Calu3 (cell line): ENCODE measurements around the gene LDLR. TPM values are rescaled to one million over a fixed set of nuclear protein-coding genes. Genes with fewer than 3 reads are reported as not detected.
"Not testable (repeated sequence)": the region's sequence is repeated elsewhere in the genome, so short reads cannot be mapped to it uniquely, and the experiment has no call there.

Experiments used
- BruUV-seq: library from RNA; stranded (reverse); fragments of 400-500 nt; replicated peaks from 2 replicates; lab custom pipeline; 2021; lab: Mats Ljungman, UMichigan
- CTCF ChIA-PET: fragments of 300-600 bp; sonication (Branson Sonifier 250); formaldehyde crosslinking; loops from one replicate; lab custom pipeline; 2022; ENCODE audit warnings: antibody characterized with exemption; lab: Charles Lee
- DNase-seq: peaks from one replicate; pipeline ENCODE4 v3.0.0; 2022
- H3K27ac Mint-ChIP-seq: one replicate; pipeline ENCODE4 v1.8.0; 2022; ENCODE audit warnings: mixed read lengths; ENCODE audit not compliant: unreplicated experiment
- H3K27me3 Mint-ChIP-seq: one replicate; pipeline ENCODE4 v1.8.0; 2022; ENCODE audit warnings: mixed read lengths; ENCODE audit not compliant: unreplicated experiment
- H3K36me3 Mint-ChIP-seq: one replicate; pipeline ENCODE4 v1.8.0; 2022; ENCODE audit warnings: mild to moderate bottlenecking, moderate library complexity, mixed read lengths; ENCODE audit not compliant: insufficient read depth, unreplicated experiment
- H3K4me1 Mint-ChIP-seq: one replicate; pipeline ENCODE4 v1.8.0; 2022; ENCODE audit warnings: mild to moderate bottlenecking, low read depth, mixed read lengths; ENCODE audit not compliant: unreplicated experiment
- H3K4me3 Mint-ChIP-seq: one replicate; pipeline ENCODE4 v1.8.0; 2022; ENCODE audit warnings: mild to moderate bottlenecking, low read depth, moderate library complexity, mixed read lengths; ENCODE audit not compliant: unreplicated experiment
- H3K9me3 Mint-ChIP-seq: one replicate; pipeline ENCODE4 v1.8.0; 2022; ENCODE audit warnings: low read depth, mixed read lengths; ENCODE audit not compliant: unreplicated experiment
- intact Hi-C: fragments of 100-400 bp; cut with micrococcal nuclease; formaldehyde crosslinking; loops from one replicate; pipeline ENCODE4 v1.10.0; 2022; ENCODE audit not compliant: unreplicated experiment
- total RNA-seq: library from RNA; stranded (reverse); gene quantifications from 2 replicates; pipeline ENCODE4 v1.2.3, GENCODE V29; 2022
- TF ChIP-seq, protein P1 (sequence below): fragments of 200-600 bp; IDR thresholded peaks from one replicate; pipeline ENCODE4 v1.8.0; 2022; ENCODE audit warnings: antibody characterized with exemption; ENCODE audit not compliant: unreplicated experiment

Gene LDLR
- total RNA-seq, 1 experiment from 2014 or later = 289 TPM

DNA sequence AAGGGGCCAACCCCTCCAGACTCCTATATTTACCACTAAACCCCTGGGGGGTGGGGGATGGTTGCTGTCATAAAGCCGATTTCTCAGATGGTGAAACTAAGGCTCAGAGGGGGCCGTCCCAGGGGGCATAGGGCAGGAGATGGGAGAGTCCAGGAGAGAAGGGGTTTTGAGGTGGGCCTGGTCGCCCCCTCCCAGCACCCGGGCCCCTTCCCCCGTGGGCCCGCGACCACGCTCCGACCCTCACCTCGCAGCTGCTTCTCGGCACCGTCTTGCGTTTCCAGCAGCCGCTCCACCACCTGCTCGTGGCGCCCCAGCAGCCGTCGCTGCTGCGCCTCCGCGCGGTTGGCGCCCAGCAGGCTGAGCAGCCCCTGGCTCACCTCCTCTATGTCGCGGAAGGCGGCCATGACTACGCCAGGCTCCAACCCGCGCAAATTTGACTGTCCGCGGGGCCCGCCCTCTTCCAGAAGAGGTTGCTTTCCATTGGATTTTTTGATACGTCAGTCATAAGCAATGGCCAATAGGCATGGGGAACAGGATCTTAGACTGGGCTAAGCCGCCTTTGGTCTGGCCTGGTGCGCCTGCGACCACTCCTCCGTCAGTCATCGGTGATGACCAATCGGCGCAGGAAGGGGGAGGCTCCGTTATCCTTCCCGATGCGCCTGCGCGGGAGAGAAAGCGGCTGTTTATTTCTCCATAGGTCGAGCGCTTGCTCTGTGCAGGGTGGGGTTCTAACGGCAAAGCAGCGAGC, 66.3 kb downstream of the LDLR start, which contains the start of gene SPC24:
Gene SPC24 (minus strand): TSS at position 410 of the 748 bp plus-strand sequence. CDS start 6 bp downstream, at position 404.
- Mint-ChIP-seq H3K4me3 (peak within 1 kb of the TSS; percentile 79), H3K36me3 (peaks cover 18% of the 10 kb centered on the region), H3K4me1 (peaks cover 16% of the 10 kb centered on the region), H3K9me3 (no peaks in the 10 kb centered on the region), H3K27ac (peak within 1 kb of the TSS; percentile 74), H3K27me3 (no peaks in the 10 kb centered on the region)
- intact Hi-C loops = no loop called here
- DNase-seq = peak; percentile 92
- TF ChIP-seq, protein P1, sequence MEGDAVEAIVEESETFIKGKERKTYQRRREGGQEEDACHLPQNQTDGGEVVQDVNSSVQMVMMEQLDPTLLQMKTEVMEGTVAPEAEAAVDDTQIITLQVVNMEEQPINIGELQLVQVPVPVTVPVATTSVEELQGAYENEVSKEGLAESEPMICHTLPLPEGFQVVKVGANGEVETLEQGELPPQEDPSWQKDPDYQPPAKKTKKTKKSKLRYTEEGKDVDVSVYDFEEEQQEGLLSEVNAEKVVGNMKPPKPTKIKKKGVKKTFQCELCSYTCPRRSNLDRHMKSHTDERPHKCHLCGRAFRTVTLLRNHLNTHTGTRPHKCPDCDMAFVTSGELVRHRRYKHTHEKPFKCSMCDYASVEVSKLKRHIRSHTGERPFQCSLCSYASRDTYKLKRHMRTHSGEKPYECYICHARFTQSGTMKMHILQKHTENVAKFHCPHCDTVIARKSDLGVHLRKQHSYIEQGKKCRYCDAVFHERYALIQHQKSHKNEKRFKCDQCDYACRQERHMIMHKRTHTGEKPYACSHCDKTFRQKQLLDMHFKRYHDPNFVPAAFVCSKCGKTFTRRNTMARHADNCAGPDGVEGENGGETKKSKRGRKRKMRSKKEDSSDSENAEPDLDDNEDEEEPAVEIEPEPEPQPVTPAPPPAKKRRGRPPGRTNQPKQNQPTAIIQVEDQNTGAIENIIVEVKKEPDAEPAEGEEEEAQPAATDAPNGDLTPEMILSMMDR = no peak
- no TSS peak for BruUV-seq
- CTCF ChIA-PET = interaction anchor here (0.8 kb wide), 1 partner anchor 12 kb away, joined by 3 read pairs; no protein-coding TSS in a partner anchor

DNA sequence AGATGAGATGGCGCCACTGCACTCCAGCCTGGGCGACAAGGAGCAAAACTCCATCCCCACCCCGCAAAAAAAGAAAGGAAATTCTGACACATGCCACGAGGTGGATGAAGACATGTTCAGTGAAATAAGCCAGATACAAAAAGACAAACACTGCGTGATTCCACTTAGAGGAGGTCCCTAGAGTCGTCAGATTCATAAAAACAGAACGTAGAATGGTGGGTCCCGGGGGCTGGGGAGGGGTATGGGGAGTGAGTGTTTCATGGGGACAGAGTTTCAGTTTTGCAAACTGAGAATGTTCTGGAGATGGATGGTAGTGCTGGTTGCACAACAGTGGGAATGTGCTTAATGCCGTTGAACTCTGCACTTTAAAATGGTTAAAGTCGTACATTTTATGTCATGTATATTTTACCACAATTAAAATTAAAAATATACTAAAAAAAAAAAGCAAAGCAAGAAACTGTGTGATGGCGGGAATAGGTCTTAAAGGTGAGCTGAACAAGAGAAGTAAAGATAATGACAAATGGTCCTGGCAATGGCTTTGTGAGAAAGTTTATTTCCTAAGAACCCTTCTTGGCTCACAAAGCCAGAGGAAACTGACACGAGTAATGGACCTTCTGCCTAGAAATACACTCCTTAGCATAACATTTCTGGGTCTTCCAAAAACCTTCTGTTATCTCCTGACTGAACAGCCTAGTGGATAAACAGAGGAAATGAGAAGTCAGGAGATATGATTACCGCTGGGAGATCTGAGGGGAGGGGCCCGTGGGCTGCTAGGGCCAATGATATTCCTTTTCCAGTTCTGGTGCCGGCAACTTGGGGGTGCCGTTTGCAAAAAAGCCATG, 70.6 kb downstream of the LDLR start:
- no TSS peak for BruUV-seq
- CTCF ChIA-PET = no interaction called here
- H3K36me3 Mint-ChIP-seq = peaks cover 10% of the 10 kb centered on the region
- no peak for DNase-seq
- TF ChIP-seq, protein P1 = no peak
- intact Hi-C loops = no loop called here
- H3K9me3 Mint-ChIP-seq = no peaks in the 10 kb centered on the region
- H3K4me1 Mint-ChIP-seq = peaks cover 8% of the 10 kb centered on the region
- H3K27me3 Mint-ChIP-seq = no peaks in the 10 kb centered on the region
- H3K4me3 Mint-ChIP-seq = no peak overlapping the region
- H3K27ac Mint-ChIP-seq = no peak overlapping the region

DNA sequence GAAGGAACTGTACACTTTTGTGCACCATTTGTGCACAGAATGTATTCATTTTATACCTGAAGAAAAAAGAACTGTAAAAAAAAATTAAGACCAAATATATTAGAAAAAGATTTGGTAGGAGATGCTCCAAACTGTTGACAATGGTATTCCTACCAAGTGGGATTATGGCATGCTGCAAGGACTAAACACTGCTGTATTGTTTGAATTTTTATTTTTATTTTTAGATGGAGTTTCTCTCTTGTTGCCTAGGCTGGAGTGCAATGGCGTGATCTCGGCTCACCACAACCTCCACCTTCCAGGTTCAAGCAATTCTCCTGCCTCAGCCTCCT, 71.1 kb downstream of the LDLR start:
- CTCF ChIA-PET, H3K36me3 Mint-ChIP-seq: not testable (repeated sequence)

DNA sequence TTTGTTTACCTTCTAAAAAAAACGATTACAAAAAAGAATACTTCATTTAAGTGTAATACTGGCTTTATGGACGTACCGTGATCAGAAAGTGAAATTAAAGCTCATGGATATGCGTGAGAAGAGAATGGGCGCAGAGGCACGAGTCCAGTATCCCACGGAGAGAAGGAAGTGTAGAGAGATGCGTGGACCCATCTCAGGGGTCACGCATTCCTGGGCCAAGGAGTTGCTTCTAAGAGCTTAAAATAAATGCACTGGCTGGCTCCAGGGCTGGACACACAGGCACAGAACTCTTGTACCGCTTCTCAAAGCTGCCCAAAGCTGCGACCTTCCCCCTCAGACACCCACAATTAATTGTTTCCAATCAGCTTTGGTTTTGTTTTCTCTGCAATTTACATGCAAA, 75.0 kb downstream of the LDLR start:
- H3K4me3 Mint-ChIP-seq = no peak overlapping the region
- TSS peak; percentile 73 for BruUV-seq

More for the DNA sequence above, 71.1 kb downstream of the LDLR start:
- H3K27ac Mint-ChIP-seq, H3K27me3 Mint-ChIP-seq, H3K4me1 Mint-ChIP-seq, BruUV-seq, H3K9me3 Mint-ChIP-seq, DNase-seq, intact Hi-C loops, H3K4me3 Mint-ChIP-seq: not testable (repeated sequence)

More for the DNA sequence above, 75.0 kb downstream of the LDLR start:
- no peaks in the 10 kb centered on the region for H3K36me3 Mint-ChIP-seq
- no peaks in the 10 kb centered on the region for H3K4me1 Mint-ChIP-seq
- H3K27ac Mint-ChIP-seq = no peak overlapping the region
- CTCF ChIA-PET = no interaction called here
- H3K27me3 Mint-ChIP-seq = no peaks in the 10 kb centered on the region
- no peaks in the 10 kb centered on the region for H3K9me3 Mint-ChIP-seq
- TF ChIP-seq, protein P1 = no peak
- no peak for DNase-seq
- intact Hi-C loops = no loop called here
